Stomach (tissue), 4 donors: ENCODE data around the gene RYR3.

ENCODE experiments used
- POLR2A ChIP-seq, 4 donors: fragments of 450-650 bp; IDR thresholded peaks; one replicate each; pipeline ENCODE4 v1.6.1; 2016; ENCODE audit warnings: antibody characterized with exemption in 4 of 4, control low read depth in 2 of 4, mild to moderate bottlenecking in 1 of 4, moderate library complexity in 1 of 4
- TF ChIP-seq, protein P1 (sequence below), 7 experiments: fragments of 450-650 bp in 4 of 7; fragments of 200-600 bp in 3 of 7; sonication (generic) in 3 of 7; IDR thresholded peaks; one replicate each; pipeline ENCODE4 v1.5.1; 2016 to 2019; ENCODE audit warnings: antibody characterized with exemption in 7 of 7, control low read depth in 2 of 7, mild to moderate bottlenecking in 1 of 7

DNA sequence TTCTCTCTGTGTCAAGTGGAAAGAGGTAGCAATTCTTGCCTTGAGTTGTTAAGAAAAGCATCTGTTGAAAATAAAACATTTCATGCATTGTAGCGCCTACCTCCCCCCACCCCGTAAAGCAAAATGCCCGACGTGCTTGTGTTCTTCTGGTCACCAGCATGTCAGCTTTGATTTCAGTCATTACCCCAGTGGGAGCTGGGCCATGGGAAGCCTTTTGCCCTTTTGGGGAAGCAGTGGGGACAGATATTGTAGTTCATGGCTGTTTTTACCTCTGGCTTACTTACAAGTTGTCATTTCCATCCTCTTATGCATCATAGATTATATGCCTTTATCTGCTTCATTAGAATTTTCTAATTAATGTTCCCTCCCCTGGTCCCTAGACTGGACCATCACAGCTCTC is 328.7 kb downstream of the RYR3 start:
- TF ChIP-seq POLR2A (IDR thresholded peaks at IDR 0.05) = no peak
- TF ChIP-seq, protein P1, sequence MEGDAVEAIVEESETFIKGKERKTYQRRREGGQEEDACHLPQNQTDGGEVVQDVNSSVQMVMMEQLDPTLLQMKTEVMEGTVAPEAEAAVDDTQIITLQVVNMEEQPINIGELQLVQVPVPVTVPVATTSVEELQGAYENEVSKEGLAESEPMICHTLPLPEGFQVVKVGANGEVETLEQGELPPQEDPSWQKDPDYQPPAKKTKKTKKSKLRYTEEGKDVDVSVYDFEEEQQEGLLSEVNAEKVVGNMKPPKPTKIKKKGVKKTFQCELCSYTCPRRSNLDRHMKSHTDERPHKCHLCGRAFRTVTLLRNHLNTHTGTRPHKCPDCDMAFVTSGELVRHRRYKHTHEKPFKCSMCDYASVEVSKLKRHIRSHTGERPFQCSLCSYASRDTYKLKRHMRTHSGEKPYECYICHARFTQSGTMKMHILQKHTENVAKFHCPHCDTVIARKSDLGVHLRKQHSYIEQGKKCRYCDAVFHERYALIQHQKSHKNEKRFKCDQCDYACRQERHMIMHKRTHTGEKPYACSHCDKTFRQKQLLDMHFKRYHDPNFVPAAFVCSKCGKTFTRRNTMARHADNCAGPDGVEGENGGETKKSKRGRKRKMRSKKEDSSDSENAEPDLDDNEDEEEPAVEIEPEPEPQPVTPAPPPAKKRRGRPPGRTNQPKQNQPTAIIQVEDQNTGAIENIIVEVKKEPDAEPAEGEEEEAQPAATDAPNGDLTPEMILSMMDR (IDR thresholded peaks at IDR 0.05) = no peak
